Measurements from ENCODE around the gene NSF. TPM values are rescaled to one million over a fixed set of nuclear protein-coding genes. Genes with fewer than 3 reads are reported as not detected.

NSF gene
- total RNA-seq, 4 donors from 2014 or later = 15.6 to 22.9 (median 19.0) TPM

Other genes starting within 250 kb of the NSF start
- gene ARL17B, start 228.9 kb upstream of the NSF start, total RNA-seq = 10 to 100 TPM in 3 of 4 donors, 1 to 10 TPM in 1; 8.9 to 42.5 (median 15.4) TPM
- 10 to 100 TPM in 1 of 4 donors, 1 to 10 TPM in 3; 6.0 to 12.1 (median 7.5) TPM for gene LRRC37A2, start 78.2 kb upstream of the NSF start, total RNA-seq
- gene ARL17A, start 11.0 kb upstream of the NSF start, total RNA-seq = 10 to 100 TPM in 1 of 4 donors, 1 to 10 TPM in 3; 5.6 to 15.6 (median 7.1) TPM
- 1 to 10 TPM in 2 of 4 donors, under 1 TPM in 2; 0.62 to 1.4 (median 0.99) TPM for gene WNT3, start 228.0 kb downstream of the NSF start, total RNA-seq

Measured in gastroesophageal sphincter (tissue), 4 donors.